ENCODE results near the gene ADCY9.
"Not testable (repeated sequence)": the region's sequence is repeated elsewhere in the genome, so short reads cannot be mapped to it uniquely, and the experiment has no call there.

ADCY9 gene

GRCh38 chr16:4038448-4038847 lies 77.8 kb downstream of the ADCY9 start:
- FAIRE-seq (no peak), DNase-seq (ENCODE audit: low spot score) (no peak)

DNA sequence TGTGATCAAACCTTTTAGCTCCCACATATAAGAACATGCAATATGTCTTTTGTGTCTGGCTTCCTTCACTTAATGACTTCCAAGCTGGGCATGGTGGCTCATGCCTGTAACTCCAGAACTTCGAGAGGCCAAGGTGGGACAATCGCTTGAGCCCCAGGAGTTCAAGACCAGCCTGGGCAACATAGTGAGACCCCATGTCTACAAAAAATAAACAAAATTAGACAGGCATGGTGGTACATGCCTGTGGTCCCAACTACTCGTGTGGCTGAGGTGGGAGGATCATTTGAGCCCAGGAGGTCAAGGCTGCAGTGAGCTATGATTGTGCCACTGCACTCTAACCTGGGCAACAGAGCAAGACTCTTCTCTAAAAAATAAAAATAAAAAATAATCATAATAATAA lies 79.3 kb downstream of the ADCY9 start:
- not testable (repeated sequence) for FAIRE-seq

GRCh38 chr16:4034963-4035362 lies 81.3 kb downstream of the ADCY9 start:
- DNase-seq (ENCODE audit: low spot score) (no peak), FAIRE-seq (peak; percentile 13)

More for the DNA sequence above, 79.3 kb downstream of the ADCY9 start:
- DNase-seq (ENCODE audit: low spot score): not testable (repeated sequence)

- no peak for DNase-seq (ENCODE audit: low spot score)
- FAIRE-seq: no peak
Observed at GRCh38 chr16:4033951-4034350, 82.3 kb downstream of the ADCY9 start.

GRCh38 chr16:4032768-4033167 lies 83.5 kb downstream of the ADCY9 start:
- no peak for DNase-seq (ENCODE audit: low spot score)

GRCh38 chr16:4028144-4028543 lies 88.1 kb downstream of the ADCY9 start:
- peak; percentile 20 for FAIRE-seq
- DNase-seq (ENCODE audit: low spot score): no peak

More at GRCh38 chr16:4032768-4033167, 83.5 kb downstream of the ADCY9 start:
- FAIRE-seq: no peak

DNA sequence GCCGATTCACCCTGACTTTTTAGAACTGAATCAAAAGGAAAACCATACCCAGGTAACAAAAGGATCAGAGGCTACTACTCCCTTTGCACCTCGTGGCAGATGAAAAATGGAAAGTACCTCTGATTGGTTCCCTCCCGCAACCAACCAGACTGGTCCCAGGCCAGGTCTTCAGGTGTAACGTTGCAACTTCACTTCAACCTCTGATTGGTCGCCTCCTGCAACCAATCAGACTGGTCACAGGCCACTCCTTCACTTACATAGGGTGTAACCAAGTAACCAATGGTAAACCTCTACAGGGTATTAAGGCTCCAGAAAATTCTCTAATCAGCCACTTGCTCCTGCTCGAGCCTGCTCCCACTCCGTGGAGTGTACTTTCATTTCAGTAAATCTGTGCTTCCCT lies 89.4 kb downstream of the ADCY9 start:
- DNase-seq (ENCODE audit: low spot score) (no peak), FAIRE-seq (no peak)

GRCh38 chr16:4025428-4025827 lies 90.8 kb downstream of the ADCY9 start:
- DNase-seq (ENCODE audit: low spot score) (no peak), FAIRE-seq (no peak)

- DNase-seq (ENCODE audit: low spot score): no peak
- no peak for FAIRE-seq
Observed at GRCh38 chr16:4021916-4022315, 94.3 kb downstream of the ADCY9 start.

GRCh38 chr16:4021070-4021779 lies 95.0 kb downstream of the ADCY9 start:
- no peak for DNase-seq (ENCODE audit: low spot score)
- FAIRE-seq: no peak

- FAIRE-seq: no peak
- DNase-seq (ENCODE audit: low spot score): peak; percentile 14
Observed at GRCh38 chr16:4019371-4019791, 96.9 kb downstream of the ADCY9 start.

DNA sequence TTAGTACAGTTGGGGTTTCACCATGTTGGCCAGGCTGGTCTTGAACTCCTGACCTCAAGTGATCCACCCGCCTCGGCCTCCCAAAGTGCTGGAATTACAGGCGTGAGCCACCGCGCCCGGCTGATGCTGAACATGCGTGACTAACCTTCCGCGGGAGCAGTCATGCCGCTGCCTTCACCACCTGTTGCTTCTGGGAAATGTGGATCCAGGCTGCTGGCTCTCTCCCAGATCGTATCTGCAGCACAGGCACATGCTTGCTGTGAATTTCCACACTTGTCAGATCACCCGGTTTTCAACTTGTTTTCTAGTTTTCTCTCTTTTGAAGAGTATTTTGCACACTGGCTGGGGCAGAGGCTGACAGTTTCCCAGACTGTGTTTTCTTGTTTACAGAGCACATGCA lies 97.9 kb downstream of the ADCY9 start:
- DNase-seq (ENCODE audit: low spot score) (no peak), FAIRE-seq (no peak)

DNA sequence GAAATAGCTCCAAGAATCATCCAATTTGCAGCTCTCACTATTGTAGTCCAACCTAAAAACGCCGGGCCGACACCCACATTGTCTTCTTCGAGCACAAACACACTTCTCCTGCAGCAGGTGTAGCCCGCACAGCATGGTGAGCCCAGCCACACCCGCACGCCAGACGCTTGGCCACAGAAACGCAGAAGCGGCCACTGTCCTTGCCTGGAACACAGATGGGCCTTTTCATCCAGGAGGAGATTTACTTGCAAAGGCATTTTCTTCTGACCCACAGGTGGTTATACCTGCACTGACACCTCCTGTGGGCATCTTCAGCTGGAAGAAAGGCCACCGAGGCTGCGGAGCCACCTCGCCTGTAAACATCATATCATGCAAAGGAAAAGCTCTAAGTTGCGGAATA lies 98.4 kb downstream of the ADCY9 start:
- FAIRE-seq: no peak
- no peak for DNase-seq (ENCODE audit: low spot score)

GRCh38 chr16:4016658-4017057 lies 99.6 kb downstream of the ADCY9 start:
- DNase-seq (ENCODE audit: low spot score): no peak
- FAIRE-seq: no peak

GRCh38 chr16:4016005-4016352 lies 100.3 kb downstream of the ADCY9 start:
- FAIRE-seq (no peak), DNase-seq (ENCODE audit: low spot score) (no peak)

DNA sequence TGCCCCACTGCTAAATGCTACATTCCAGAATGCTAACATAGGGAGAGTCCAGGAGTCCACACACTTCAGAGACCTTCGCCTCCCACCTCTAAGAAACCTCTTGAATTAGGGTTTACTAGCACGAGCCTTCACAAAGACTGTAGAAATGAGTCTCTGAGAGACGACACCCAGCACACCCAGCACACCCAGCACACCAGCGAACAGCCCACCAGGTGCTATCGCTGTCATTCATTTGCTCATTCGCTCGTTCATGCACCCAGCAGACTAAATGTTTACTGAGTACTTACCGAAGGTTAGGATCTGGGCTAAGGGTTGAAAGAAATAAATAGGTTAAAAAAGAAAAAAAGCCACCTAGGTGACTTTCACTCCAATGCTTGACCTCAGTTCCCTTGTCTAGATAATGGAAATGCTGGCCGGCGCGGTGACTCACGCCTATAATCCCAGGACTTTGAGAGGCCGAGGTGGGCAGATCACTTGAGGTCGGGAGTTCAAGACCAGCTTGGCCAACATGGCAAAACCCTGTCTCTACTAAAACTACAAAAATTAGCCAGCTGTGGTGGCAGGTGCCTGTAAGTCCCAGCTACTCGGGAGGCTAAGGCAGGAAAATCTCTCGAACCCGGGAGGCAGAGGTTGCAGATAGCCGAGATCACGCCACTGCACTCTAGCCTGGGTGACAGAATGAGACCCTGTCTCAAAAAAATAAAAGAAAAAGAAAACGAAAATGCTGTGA lies 100.8 kb downstream of the ADCY9 start:
- FAIRE-seq (no peak), DNase-seq (ENCODE audit: low spot score) (peak; percentile 23)

- DNase-seq (ENCODE audit: low spot score): no peak
- FAIRE-seq: no peak
Observed at GRCh38 chr16:4011940-4012629, 104.2 kb downstream of the ADCY9 start.

- FAIRE-seq (peak; percentile 30), DNase-seq (ENCODE audit: low spot score) (no peak)
Observed at GRCh38 chr16:4011225-4011939, 104.9 kb downstream of the ADCY9 start.

- no peak for DNase-seq (ENCODE audit: low spot score)
- peak; percentile 20 for FAIRE-seq
Observed at GRCh38 chr16:4010225-4011158, 105.8 kb downstream of the ADCY9 start.

GRCh38 chr16:4009177-4009576 lies 107.1 kb downstream of the ADCY9 start:
- DNase-seq (ENCODE audit: low spot score): no peak
- FAIRE-seq: no peak

DNA sequence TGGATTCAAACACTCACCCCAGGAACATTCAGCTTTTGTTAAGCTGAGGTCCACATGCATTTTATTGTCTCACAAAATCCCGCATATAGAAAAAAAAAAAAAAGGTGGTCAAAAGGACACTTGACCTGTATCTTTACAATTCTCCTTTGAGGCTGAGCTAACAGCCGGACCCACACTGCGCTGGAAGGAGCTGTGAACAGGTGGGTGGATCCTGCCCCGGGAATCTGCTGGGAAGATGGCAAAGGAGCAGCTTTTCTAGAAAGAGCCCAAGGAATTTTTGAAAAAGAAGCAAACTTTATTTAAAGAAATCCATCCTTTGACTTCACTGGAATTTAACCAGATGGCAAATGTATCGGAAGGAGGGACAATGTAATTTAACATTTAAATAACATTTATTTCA lies 108.1 kb downstream of the ADCY9 start:
- DNase-seq (ENCODE audit: low spot score) (no peak), FAIRE-seq (no peak)
